Right renal pelvis (tissue), 4 donors: Measurements from ENCODE around the gene KCP. TPM values are rescaled to one million over a fixed set of nuclear protein-coding genes. Genes with fewer than 3 reads are reported as not detected.
"Not testable (repeated sequence)": the region's sequence is repeated elsewhere in the genome, so short reads cannot be mapped to it uniquely, and the experiment has no call there.

Source experiments
- DNase-seq, 4 donors: peaks; one replicate each; pipeline ENCODE4 v3.0.0-alpha.2; 2013; ENCODE audit warnings: low read depth in 4 of 4, low spot score in 3 of 4, missing footprints in 1 of 4
- polyA plus RNA-seq, 4 donors: library from polyadenylated mRNA; unstranded; fragments of 120-200 nt; gene quantifications; one replicate each; pipeline ENCODE4 v1.2.1, GENCODE V29; 2013; ENCODE audit not compliant: insufficient read length in 4 of 4

KCP gene
- polyA plus RNA-seq, 4 donors, result 14.0 to 25.1 (median 20.7) TPM

DNA sequence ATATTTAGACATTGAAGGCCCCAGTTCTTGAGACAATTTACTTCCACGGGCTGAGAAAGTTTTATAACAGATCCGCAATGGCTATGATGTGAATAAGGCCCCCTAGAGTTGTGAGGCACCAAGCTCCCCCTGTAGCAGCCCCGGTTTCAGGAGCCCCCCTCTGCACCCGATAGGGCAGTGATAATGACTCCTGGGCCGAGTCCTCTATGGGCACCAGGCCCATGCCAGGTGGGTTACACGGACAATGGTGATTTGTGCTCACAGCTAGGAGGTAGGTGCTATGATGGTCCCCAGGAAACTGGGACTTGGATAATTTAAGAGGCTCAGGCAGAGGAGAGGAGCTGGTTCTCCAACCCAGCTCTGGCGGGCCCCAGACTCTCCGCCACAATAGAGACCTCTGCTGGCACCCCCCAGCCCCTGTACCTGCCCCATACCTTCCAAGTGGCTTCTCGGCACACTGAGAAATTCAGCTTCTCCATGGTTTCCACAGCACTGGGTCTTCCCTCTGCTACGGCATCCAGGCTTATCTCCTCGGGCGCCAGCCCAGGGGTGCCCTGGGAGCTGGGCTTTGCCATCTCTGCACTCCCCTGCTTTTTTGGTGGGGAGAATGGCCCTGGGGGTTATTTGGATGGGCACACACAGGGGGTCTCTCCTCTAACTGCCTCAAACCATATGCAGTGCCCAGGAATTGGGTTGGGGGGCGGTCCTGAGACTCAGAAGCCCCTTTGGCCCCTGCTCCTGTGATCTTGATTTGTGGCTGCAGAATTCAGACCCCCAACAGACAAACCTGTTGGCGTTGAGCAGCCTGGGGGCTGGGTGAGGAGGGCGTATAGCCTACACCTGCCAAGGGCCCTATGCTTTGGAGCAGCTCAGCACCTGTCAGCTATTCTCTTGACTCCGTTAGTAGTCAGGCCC, 12.2 kb upstream of the KCP start:
- DNase-seq, result no peak

DNA sequence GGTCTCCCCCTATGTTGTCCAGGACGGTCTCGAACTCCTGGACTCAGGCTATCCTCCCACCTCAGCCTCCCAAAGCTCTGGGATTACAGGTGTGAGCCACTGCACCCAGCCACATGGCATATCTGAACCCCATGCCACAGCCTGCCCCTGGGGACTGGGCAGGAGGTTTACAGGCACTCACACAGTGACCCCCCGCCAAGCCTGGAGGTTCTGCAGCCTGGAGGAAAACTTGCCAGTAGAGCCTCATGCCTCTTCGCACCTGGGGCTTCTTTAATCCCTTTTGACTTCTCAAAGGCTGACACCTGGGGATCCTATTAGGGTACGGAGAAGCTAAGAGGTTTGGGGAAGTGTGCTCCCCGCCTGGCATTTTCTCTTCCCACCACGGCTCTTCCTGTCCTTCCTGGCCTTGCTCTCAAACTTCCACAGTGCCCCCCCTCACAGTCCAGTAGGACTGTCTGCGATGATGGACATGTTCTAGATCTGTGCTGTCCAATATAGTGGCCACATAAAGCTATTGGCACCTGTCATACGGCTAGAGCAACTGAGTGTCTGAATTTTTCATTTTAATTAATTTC, 11.4 kb upstream of the KCP start:
- DNase-seq, result no peak

DNA sequence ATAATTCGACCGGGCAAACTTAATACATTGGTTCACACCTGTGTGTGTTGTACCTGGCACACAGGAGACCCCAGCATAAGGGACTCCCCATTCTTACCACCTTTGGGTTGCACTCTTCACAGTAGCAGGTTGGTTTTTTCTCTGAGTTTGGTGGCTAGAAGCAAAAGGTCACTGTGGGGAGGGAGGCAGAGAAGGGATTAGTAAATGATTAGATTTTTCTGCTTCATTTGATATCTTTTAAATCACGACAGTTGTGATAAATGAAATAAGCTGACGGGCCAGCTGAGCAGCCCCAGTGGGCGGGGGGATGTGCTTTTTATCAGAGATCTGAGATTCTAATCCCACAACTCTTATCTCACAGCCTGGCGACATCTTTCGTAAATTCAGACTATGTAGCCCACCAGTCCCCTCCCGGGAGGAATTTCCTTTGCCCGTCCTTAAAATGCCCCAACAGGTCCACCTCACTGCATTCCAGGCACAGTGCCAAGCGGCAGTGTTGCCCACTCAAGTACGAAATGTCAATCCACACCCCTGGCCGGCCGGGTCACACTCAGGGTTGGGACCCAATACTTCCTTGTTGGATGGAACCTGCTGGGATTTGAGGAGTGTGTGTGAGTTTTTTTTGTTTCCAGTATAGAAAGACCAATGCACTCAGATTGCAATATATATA, 10.5 kb upstream of the KCP start:
- no peak for DNase-seq

DNA sequence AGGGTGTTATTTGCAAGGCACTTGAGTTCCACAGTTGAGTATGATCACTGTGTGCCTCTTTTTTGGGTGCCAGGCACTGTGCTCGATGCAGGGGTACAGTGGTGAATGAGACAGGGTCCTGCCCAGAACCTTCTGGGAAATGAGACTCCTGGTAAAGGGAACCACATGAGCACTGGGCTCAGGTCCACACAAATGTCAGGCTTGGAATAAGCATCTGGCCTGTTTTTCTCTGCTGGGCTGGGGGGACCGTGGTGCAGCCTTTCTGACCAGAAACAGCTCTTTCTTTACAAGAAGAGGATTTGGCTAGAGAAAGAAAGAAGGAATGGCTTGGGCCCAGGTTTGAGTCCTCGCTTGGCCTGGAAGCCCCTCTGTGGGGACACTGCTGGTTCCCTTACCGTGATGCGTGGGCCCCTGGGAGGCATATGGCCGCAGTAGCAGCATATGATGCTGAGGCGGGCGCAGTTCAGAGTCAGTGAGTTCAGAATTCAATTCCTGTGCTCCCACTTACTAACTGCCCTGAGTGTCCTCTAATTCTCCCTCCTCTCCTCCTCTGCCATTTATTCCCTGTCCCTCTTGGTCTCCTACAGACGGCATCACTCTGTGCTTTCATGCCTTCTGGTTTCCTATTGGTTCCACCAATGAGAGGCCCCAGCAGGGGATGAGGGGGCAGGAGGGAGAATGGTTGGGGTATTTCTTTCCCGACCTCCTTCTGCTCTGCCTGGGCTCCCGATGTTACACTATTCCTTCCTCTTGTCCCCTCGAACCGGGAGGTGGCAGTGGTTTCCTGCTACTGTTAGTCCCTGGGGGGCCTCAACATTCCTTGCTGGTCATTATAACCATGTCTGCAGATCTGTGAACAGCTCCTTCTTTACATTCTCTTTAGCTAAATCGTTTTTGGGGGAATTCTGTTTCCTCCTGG, 9.6 kb upstream of the KCP start:
- no peak for DNase-seq

DNA sequence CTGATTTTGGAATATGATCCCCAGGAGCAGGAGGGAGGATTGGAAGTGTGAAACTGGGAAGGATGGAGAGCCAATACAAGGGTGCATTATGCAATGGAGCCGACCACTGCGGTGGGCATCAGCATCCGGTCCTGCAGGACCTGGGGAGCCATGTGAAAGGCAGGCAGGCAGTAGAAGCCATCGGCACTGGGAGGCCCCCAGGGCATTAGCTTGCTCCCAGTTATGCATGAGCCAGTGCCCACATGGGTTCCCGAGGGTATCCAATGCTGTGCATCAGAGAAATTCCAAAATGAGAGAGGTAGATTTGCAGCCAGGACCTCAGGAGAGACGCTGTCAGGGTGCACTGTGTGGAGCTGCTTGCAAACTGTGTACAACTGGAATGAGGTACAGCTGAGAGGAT, 8.7 kb upstream of the KCP start:
- no peak for DNase-seq

DNA sequence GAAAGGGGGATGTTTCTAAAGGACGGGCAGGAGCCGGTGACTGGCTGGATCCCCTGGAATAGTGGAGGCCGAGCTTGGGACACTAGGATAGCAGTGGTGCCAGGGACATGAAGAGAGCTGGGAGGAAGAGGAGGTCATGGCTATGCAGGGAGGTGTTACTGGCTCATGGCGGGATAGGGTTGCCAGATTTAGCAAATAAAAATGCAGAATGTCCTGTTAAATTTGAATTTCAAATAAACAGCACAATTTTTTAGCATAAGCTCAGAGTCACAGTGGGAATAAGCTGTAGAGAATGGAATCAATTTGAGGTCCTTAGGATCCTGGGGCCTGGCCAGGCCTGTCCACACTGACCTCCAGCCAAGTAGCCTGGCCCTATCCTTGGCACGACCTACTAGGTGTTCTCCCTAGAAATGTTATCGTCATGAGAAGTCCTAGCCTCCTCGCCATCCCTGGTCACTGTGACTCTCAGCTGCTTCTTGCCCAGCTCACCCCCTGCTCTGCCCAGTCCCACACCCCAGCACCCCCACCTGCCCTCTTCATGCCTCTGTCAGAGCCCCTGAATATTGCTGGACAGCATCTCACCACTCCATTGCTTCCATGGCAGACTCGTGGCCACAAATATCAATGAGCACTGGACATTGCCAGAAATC, 7.6 kb upstream of the KCP start:
- DNase-seq, result no peak

DNA sequence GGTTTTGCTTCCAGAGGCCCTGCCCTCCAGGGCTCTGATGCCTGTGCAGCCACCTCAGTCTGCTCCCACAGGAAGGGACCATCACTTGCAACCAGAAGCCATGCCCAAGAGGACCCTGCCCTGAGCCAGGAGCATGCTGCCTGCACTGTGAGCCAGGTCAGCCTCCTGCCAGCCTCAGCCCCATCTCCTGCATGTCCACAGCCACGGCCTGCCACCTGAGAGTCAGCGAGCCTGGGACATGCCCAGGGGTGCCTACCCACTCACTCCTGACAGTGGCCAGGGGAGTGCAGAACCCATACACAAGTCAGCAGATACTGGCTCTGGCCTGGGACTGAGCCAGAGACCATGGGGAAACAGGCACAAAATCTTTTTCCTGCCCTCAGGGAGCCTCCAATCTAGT, 6.6 kb upstream of the KCP start:
- no peak for DNase-seq

DNA sequence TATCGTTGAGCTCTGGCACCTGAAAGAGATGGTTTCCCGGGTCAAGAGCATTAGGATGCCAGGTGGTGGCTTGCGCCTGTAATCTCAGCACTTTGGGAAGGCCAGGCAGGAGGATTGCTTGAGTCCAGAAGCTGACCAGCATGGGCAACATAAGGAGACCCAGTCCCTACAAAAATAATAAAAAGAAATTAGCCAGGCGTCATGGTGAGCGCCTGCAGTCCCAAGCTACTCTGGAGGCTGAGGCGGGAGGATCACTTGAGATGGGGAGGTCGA, 6.1 kb upstream of the KCP start:
- no peak for DNase-seq

DNA sequence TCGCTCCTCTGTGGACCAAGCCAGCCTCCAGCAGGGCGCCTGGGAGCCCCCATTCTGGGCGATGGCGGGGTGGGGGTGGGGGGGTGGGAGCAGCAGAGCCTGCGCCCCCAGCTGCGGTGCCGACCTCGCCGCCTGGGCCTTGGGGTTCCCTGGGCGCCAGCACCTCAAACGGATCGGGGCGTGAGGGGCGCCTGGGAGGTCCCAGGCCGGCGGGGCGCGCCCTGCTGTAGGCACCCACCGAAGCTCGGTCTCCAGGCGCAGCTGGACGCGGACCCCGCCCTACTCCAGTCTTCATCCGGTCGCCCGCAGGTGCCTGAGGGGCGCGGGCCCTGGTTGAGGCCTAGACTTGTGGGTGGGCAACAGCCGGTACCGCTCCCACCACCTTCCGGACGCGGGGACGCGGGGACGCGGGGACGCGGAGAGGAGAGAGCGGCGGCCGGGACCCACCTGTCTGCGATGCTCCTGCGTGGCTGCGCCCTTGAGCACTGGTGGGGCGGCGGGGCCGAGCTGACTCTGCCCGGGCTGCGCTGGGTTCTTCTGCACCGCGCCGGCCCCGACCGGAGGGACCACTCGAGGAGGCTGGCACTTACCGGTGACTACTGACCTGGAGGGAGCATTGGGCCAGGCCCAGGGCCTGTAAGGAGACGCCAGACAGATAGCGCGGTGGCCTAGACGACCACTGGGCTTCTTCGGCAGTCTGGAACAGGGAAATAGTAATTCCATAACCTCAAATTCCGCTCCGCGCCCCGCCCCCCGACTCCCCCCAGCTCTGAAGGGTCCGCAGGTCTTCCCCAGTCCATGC, 5.5 kb upstream of the KCP start:
- DNase-seq, result no peak

DNA sequence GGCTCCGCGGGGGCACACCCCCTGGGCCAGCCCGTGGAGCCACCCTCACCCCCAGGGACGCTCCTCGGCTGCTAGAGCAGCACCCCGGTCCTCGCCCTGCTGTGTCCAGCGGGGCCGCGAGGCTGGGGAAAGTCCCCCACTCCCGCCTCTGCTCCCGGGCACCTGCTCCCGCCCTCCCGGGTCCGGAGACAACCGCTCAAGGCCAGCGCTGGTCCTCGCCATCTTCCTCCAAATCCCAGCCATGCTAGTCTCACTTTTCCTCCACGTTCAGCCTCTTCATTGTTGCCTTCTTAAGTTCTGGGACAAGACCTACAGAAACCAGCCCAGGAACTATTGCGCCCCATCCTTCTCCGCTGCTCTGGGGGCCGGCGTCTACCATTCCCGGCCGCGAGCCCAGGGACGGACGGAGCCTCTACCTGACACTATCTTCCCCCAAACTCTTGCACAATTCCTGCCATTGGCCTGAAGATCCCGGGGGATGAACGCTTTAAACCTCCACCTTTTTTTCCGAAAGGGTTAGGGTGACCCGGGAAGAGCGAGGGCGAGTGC, 4.8 kb upstream of the KCP start:
- no peak for DNase-seq

DNA sequence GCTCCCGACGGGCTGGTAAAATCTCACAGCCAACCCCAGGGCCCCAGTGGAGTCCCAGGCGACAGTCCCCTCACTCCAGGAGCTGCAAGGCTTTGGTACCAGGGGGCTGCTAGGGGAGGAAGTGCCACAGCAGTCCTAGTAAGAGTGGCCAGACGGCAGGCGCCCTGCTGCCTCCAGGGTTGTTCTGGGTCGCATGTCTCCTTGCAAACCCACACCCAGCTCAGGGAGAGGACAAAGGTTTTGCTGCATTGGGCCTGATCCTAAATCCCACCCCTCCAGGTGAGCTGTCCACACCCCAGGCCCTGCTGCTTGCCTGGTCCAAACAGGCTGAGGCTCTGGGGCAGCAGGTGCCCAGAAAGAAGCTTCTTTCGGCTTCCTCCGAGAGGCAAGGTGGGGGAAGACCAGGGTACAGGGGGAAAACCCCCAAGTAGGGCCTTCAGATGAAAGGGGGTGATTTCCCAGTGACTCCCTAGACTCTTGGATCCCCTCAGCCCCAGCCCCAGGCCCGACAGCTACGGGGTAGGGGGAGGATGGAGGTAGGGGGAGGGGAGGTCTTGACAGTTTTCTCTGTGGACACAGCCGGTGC, 4.2 kb upstream of the KCP start:
- DNase-seq, result no peak

DNA sequence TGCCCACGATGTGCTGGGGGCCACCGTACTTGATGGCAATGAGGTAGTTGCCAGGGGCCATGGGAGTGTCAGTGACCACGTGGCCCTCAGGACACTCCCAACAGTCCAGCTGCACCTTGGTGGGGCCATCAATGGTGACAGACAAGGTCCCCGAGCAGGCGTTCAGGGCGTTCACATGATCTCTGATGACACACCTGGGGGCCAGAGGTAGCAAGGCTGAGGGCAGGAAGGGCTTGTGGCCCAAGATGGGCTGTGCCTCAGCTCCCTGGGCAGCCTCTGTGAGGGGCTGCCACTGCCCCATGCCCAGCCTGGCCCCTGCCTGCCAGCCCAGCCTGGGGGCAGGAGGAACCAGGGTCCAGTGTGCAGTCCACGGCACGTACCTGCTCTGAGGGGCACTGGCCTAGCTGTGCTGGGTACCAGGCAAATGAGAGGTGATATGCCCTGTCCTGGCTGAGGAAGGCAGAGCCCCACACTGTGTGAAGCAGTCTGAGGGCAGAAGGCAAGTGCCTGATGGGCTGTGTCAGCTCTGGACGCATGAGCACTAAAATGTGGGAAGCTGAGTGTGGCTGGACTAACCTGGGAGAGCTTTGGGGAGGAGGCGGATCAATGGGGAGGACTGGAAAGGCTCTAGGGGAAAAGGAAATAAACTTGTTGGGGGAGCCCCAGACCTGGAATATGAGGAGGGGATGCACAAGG, 3.5 kb upstream of the KCP start:
- DNase-seq, result no peak

DNA sequence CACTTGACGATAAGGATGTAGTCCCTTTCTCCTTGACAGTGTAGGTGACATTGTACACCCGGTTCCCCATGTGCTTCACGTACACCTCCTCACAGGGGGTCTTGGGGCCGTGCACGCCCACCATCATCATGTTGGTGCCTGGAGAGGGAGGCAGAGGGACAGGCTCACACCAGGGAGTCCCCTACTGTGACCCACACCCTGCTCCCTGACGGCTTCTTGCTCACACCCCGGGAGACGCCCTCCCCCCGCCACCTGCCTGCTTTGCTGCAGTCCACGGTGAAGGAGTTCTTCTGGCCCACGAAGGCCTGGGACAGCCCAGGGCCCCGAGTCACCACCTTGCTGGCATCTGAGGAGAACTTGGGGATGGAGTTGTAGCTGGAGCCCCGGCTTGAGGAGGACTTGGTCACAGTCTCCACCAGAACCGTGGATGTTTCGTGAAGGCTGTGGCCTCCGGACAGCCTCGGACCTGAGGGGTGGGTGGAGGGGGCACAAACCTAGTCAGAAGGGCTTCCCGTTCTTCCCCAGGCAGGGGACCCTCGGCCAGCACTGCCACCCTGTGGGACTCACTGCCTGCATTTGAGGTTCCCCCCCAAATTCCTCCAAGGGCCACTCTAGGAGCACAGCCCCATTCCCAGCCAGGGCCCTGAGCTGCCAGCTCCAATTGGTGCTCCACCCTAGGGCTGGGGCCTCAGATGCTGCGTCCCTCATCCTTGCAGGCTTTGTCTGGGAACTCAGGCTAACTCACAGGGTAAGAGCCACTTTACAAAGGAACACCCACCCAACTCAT, 2.4 kb upstream of the KCP start:
- DNase-seq, result not testable (repeated sequence)

DNA sequence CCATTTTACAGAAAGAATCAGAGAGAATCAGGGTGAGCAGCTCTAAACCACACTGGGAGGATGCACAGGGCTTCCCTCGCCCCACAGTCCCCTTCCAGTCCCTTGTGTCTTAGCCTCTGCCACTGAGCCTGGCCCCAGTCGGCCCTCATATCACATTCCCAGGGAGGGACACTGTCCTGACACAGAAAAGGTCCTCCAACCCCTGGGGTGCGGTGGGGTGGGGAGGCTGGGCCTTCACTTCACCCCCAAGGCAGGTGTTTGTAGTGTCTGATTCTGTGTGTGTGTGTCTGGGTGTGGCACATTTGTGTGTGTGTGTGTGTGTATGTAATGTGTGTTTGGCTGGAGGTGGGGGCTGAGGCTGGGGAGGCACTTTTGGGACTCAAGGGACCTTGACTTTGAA, 1.8 kb upstream of the KCP start:
- DNase-seq, result no peak

DNA sequence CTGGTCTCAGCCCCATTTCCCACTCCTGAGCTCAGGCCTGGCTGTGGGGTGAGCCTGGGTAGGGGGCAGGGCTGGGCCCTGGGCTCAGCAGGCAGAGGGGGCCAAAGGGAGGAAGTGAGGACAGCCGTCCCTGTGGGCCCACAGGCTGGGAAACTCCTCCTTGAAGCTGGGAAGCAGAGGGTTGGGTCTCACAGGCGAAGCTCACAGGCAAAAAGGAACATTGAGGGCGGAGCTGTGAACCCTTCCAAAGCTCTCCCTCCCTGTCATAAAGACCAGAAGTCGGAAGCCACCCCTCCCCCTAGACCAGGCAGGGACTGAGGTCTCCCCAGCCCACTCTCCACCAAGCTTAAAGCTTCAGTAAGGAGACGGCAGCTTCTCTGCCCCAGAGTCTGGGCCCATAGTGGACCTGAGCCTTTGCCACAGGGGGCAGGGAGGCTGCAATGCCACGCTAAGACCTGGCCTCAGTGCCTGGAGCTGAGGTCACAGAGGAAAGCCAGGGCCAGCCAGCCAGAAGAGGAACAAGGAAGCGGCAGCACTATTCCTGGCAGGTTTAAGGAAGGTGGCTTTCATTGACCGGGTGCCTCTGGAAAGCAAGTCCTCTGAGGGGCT, 1.0 kb upstream of the KCP start:
- DNase-seq, result peak in 1 of 4 donors; percentile 58

DNA sequence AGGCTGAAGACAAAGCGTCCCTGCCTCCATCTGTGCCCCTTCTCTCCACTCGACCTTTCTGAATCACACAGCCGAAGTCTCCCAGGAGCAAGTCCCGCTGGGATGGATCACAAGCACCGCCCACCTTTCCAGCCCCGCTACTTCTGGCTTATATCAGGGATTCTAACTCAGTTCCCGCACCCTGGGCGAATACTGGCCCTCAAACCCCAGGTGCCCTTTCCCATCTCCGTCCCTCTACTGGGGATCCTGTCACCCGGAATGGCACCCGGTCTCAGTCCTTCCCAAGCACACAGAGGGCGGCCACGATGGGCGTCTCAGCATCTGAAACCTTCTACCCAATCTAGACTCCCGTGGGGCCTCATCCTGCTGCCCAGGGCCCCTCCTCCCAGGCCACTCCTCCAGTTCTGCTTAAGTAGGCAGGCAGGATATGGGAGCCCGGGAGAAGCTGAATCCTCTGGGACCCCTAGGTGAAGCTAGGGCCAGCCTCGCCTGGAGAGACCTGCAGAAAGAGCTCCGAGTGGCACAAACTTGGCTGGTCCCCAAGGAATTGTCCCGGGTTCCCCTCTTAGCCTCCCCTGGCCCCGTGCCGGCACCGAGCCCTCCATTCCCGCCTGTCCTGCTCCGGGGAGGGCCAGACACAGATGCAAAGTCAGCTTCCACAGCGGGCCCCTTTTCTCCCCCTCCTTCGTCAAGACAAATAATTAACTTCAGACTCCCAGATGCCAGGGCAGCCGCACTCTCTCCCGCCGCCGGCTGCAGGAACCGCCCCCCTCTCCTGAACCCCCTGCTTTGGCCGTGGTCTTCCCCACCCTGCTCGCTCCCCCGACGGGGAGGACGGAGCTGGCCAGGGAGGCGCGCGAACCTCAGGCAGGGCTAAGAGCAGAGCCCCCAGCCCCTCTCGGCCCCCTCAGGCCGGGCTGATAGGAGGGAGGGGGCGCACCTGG, 612 bp downstream of the KCP start:
- DNase-seq, result no peak
